HG03060 (cell line): Measurements from ENCODE around the gene MDM4.
"Not testable (repeated sequence)": the region's sequence is repeated elsewhere in the genome, so short reads cannot be mapped to it uniquely, and the experiment has no call there.

Experiments
- ATAC-seq: cut with Tn5 transposase; IDR thresholded peaks from one replicate; pipeline ENCODE4 v1.9.1; 2021; ENCODE audit warnings: low read depth, moderate number of reproducible peaks; ENCODE audit not compliant: unreplicated experiment

Gene MDM4

GRCh38 chr1:204511366-204511765 lies 4.8 kb upstream of the MDM4 start:
- no peak for ATAC-seq

- peak; percentile 36 for ATAC-seq
These were observed 3.0 kb upstream of the MDM4 start for GRCh38 chr1:204513117-204513716.

DNA sequence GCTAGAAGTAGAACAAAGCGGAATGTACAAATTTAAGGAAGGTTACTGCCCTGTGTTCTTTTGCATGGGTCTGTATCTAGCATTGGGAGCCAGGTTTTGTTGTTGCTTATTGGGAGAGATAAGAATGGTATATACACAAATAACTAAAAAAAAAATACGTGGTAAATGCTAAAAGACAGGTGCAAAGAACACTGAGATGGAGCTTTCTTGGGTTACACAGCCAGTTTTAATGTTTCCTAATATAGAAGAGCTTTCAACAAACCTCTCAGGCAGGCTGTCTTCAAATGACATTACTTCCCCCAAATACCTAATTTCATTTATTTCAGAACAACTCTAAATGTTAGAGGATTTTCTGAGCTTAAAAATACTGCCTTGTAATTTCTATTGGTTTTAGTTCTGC lies 1.4 kb upstream of the MDM4 start:
- no peak for ATAC-seq

- not testable (repeated sequence) for ATAC-seq
These were observed 1.2 kb downstream of the MDM4 start for GRCh38 chr1:204517382-204517781.

DNA sequence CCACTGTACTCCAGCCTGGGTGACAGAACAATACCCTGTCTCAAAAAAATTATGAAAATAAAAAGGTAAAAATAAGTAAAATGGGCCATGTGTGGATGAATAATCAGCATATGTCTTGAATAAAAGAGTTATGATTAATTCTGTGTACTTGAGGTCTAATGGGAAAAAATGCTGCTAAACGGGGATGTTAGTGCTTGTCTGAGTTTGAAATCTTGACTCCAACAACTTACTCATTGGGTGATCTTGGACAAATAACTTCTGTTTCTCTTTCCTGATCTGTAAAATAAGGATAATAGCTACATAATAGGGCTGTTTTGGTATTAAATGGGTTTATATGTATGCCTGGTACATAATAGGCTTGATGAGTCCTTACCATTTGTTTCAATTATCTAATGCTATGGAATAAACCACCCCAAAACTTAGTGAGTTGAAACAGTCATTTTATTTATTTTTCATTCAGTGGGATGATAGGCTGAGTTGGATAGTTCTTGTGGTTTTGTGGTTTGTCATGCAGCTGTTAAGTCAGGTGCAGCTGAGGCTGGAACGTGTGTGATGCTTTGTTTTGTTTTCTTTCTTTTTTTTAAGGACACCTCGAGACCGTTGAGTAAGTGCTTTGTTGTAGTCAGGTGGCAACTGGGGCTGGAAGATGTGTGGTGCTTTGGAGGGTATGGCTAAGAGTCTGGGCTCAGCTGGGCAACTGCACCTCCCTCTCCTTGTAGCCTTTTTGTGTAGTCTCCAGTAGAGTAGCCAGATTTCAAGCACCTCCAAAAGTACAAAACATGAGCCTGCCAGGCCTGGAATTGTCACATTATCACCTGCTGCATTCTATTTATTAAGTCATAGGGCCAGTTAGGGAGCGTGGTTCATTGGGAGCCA lies 4.9 kb downstream of the MDM4 start:
- peak; percentile 59 for ATAC-seq

- ATAC-seq: not testable (repeated sequence)
These were observed 5.8 kb downstream of the MDM4 start for GRCh38 chr1:204521941-204522521.

DNA sequence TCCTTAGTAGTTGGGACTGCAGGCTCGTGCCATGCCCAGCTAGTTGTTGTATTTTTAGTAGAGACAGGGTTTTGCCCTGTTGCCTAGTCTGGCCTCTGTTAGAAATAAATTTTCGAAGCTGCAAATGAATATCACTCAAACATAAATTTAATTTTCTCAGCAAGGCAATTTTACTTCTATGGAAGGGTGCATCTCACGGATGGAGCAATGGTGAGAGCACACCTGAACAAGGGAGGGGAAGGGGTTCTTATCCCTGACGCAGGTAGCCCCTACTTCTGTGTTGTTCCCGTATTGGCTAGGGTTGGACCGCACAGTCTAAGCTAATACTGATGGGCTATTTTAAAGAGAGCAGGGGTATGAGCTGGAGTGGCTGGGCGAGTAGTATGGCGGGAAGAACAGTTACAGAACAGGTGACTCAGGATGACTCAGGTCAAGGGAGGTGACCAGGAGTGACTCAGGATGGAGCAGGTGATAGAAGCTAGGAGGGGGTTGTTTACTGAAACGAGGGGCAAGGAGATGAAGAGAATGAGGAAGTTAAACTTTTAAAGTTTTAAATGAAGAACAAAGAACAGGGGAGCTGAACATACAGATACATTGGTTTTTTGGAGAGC lies 7.5 kb downstream of the MDM4 start:
- no peak for ATAC-seq

DNA sequence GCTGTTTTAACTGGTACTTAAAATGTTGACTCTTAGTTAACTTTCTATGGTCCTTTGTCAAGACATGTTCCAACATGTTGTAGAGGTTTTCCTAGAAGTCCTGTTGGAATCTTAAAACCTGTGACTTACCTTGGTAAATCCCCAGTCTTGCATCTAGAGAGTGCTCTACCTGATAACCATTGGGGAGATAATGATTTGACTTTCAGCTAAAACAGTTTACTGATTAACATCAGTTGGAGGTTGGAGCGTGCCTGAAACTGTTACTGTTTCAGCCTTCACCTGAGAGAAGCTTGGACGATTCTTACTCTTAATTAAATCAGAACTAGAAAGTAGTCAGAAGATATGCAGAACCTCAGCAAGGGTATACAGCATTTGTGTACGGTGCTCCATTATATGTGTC lies 8.8 kb downstream of the MDM4 start:
- ATAC-seq: no peak

GRCh38 chr1:204528241-204528640 lies 12.0 kb downstream of the MDM4 start:
- no peak for ATAC-seq

- ATAC-seq: no peak
These were observed 12.5 kb downstream of the MDM4 start for GRCh38 chr1:204528677-204529076.

DNA sequence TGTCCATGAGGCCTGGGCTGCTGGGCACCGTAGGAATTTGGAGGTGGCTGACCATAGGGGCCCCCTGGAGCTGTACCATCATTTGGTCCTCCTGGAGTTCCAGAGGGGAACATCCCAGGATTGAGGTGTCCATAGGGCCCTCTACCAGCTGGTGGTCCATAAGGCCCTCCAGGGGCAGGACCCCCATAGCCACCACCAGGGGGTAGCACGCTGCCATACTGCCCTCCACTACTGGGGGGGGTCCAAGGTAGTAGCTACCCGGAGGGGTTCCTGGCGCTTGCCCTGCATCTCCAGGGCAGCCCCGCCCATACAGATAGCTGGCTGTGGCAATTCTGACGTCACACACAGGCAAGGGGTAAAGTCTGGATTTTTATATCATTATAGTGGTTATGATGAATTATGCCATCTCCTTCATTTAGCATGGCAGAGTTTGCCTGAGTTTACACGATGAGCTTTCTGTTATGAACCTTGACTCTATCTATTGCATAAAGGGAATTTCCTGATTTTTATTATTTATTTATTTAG lies 13.2 kb downstream of the MDM4 start:
- ATAC-seq: no peak

- peak; percentile 91 for ATAC-seq
These were observed 14.7 kb downstream of the MDM4 start for GRCh38 chr1:204530932-204531331.

DNA sequence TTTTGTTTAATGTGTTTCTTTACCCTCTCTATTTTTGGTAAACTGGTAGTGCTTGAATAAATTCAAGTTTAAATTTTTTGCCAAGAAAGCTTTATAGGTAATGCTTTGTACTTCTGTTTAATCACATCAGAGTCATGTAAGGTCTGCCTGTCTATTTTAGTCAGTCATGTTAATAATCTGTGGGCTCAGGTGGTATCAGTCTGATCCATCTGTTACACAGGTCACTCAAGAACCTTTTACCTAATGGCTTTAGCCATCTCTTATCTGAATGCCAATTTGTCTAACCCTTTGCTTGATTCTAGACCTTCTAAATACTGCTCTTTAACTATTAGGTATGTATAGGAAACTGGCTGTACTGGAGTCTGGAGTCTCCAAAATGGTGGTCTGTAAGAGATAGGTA lies 16.6 kb downstream of the MDM4 start:
- ATAC-seq: no peak

GRCh38 chr1:204541626-204542025 lies 25.4 kb downstream of the MDM4 start:
- no peak for ATAC-seq

DNA sequence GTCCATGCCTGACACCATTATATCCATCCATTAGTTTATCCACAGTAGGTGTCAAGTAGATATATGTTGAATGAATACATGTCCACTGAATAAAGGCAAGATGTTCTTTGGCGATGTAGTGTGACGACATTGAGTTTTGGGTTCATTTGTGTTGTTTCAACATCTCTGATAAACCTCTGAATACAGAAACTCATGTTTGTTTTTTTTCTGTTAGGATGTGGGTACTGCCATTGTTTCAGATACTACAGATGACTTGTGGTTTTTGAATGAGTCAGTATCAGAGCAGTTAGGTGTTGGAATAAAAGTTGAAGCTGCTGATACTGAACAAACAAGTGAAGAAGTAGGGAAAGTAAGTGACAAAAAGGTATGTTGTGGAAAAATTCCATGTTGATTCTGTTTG lies 28.1 kb downstream of the MDM4 start:
- peak; percentile 73 for ATAC-seq

DNA sequence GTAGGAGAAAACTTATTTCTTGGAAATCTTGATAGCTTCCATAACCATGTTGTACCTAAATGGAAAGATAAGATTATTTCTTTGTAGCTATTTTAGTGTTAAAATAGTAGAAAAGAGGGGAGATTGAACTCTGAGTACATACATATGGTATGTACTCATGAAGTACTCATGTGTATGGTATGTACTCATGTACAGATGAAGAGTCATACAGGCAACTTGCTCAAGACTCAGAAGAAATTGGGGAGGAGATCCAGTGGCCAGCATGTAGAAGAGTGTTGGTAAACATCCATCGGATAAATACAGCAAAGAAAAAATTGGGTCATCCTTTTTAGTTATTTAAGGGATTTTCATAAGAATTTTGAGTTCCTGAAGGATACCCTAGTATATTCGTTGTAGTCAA lies 29.0 kb downstream of the MDM4 start:
- ATAC-seq: no peak

- no peak for ATAC-seq
These were observed 29.7 kb downstream of the MDM4 start for GRCh38 chr1:204545881-204546280.

- ATAC-seq: no peak
These were observed 32.1 kb downstream of the MDM4 start for GRCh38 chr1:204548265-204548664.

DNA sequence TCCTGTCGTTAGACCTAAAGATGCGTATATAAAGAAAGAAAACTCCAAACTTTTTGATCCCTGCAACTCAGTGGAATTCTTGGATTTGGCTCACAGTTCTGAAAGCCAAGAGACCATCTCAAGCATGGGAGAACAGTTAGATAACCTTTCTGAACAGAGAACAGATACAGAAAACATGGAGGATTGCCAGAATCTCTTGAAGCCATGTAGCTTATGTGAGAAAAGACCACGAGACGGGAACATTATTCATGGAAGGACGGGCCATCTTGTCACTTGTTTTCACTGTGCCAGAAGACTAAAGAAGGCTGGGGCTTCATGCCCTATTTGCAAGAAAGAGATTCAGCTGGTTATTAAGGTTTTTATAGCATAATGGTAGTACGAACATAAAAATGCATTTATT lies 33.1 kb downstream of the MDM4 start:
- no peak for ATAC-seq

DNA sequence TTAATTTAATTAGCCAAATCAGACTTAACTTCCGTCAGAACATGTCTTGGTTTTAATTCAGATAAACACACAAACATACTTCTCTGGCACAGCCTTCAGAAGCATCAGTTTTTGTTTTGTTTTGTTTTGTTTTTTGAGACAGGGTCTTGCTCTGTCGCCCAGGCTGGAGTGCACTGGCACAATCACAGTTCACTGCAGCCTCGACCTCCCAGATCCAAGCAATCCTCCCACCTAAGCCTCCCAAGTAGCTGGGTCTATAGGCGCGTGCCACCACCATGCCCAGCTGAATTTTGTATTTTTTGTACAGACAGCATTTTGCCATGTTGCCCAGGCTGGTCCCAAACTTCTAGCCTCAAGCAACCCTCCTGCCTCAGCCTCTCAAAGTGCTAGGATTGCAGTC lies 34.7 kb downstream of the MDM4 start:
- no peak for ATAC-seq

DNA sequence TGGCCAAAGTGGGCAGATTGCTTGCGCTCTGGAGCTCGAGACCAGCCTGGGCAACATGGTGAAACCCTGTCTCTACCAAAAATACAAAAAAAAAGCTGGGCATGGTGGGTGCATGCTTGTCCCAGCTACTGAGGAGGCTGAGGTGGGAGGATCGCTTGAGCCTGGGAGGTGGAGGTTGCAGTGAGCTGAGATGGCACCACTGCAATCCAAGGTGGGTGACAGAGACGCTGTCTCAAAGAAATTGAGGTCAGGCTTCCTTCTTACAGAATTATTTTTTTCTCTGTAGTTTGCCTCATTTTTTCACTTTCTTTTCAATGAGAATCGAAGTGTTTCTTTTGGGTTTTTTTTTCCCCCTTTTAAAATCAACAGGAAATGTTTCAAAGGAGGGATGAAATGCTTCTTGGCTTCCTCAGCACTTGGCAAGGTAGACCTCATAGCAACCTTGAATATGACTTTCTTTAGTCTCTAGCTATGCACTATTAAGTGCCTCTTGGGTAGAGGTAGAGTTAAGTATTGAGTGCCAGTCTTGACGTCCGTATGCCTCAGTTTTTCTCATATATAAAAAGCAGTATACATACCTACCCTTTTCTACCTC lies 40.3 kb downstream of the MDM4 start:
- ATAC-seq: no peak
